IPS-18c (cell line): ENCODE measurements around the gene DIP2C.
"Not testable (repeated sequence)": the region's sequence is repeated elsewhere in the genome, so short reads cannot be mapped to it uniquely, and the experiment has no call there.

Experiments used
- H3K4me3 ChIP-seq: 2 replicates; pipeline ENCODE4 v1.7.0; 2013; ENCODE audit warnings: low read depth, mild to moderate bottlenecking, low read length, moderate library complexity; ENCODE audit not compliant: insufficient read depth
- H3K9me3 ChIP-seq: one replicate; pipeline ENCODE4 v1.6.1; 2013; ENCODE audit warnings: mild to moderate bottlenecking, low read length, moderate library complexity; ENCODE audit not compliant: control insufficient read depth, insufficient read depth

DIP2C gene

DNA sequence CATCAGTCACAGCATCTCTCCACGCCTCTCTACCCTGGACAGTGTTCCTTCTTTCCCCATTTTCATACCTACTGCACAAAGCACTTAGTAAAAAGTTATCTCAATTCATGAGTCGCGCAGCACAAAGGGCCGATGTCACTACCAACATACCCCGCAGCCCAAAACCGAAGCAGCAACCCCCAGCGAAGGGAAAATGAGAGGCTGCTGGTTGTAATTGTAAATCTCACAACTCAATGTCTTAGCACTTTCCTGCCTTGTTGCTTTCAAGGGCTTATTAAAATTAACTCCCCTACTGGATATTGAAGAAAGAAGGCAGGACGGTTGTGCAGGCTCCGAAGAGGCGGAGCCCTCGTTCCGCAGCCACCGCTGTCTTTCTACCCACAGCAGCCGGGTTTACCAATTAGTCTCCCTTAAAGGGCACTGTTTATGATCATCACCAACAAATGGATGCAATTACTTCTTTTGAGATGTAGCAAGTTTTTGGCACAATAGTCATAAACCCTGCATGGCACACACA, 6.5 kb downstream of the DIP2C start:
- Histone ChIP-seq H3K4me3 (peak overlapping the region; percentile 38; the same call in 1 of the 2 replicates), H3K9me3 (no peaks in the 10 kb centered on the region)

DNA sequence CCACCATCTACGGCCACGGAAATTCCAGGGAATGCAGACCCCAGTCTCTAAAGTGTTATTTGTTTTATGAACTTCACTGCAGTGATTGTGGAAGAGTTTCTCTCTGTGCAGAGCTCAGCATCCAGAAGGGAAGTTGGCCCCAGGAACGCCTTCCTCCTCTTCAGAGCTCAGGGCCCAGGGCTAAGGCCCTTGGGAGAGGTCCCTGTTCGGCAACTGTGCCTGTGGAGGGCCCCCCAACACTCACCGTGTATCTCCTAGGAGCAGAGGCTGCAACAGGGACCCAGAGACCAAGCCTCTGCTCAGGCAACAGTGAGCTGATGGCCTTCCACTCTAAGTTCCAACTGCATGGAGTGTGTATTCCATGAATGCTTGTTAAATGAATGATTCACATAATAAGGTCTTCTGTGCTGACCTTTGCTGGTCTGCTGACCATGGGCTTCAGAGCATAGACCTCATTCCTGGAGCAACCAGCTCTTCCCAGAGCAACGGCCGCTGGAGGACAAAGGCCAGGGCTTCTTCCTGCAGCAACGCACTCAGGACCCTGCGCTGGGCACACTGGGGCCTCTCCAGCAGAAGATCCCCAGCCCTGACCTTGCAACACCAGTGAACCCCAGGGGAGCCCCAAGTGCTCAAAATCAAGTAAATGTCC, 7.7 kb downstream of the DIP2C start:
- H3K9me3 ChIP-seq: no peaks in the 10 kb centered on the region
- no peak overlapping the region for H3K4me3 ChIP-seq

GRCh38 chr10:680745-681144, 8.7 kb downstream of the DIP2C start:
- no peak overlapping the region for H3K4me3 ChIP-seq

GRCh38 chr10:680146-680545, 9.3 kb downstream of the DIP2C start:
- Histone ChIP-seq H3K4me3 (no peak overlapping the region), H3K9me3 (no peaks in the 10 kb centered on the region)

More at GRCh38 chr10:680745-681144, 8.7 kb downstream of the DIP2C start:
- H3K9me3 ChIP-seq: no peaks in the 10 kb centered on the region

GRCh38 chr10:679556-679955, 9.9 kb downstream of the DIP2C start:
- H3K4me3 ChIP-seq: no peak overlapping the region
- no peaks in the 10 kb centered on the region for H3K9me3 ChIP-seq

DNA sequence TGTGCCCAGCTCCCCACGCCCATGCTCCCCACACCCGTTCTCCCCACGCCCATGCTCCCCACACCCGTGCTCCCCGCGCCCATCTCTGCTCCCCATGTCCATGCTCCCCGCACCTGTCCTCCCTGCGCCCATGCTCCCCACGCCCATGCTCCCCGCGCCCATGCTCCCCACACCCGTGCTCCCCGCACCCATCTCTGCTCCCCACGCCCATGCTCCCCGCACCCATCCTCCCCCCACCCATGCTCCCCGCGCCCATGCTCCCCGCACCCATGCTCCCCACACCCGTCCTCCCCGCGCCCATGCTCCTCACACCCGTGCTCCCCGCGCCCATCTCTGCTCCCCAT, 10.8 kb downstream of the DIP2C start:
- not testable (repeated sequence) for H3K9me3 ChIP-seq, H3K4me3 ChIP-seq

- Histone ChIP-seq H3K4me3 (no peak overlapping the region), H3K9me3 (no peaks in the 10 kb centered on the region)
These were observed 11.5 kb downstream of the DIP2C start for GRCh38 chr10:677750-678661.

DNA sequence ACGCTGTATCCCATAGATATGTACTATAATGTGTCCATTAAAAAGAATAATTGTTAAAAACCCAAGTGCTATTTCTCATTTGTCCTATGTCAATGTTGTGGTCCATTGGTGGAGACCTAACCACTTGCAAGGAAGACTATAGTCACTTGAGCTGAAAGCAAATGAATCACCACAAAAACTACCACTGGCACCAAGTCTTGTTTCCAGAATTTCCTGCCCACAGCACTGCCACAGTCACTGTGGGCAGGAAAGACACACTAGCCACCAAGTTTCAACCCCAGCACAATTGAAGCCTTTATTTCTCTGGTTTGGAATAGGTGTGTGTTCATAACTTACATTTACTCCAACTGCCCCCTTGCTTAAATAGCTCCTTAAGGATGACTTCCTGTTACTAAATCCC, 12.4 kb downstream of the DIP2C start:
- Histone ChIP-seq H3K4me3 (no peak overlapping the region), H3K9me3 (no peaks in the 10 kb centered on the region)

DNA sequence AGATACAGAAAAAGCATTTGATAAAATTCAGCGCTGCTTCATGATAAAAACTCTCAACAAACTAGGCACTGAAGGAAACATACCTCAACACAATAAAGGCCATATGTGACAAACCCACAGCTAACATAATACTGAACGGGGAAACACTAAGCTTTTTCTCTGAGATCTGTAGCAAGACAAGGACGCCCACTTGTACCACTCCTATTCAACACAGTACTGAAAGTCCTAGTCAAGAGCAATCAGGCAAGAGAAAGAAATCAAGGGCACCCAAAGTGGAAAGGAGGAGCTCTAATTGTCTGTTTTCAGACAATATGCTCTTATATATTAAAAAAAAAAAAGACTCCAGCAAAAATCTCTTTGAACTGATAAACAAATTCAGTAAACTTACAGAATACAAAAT, 13.3 kb downstream of the DIP2C start:
- Histone ChIP-seq H3K9me3 (no peaks in the 10 kb centered on the region), H3K4me3 (no peak overlapping the region)

DNA sequence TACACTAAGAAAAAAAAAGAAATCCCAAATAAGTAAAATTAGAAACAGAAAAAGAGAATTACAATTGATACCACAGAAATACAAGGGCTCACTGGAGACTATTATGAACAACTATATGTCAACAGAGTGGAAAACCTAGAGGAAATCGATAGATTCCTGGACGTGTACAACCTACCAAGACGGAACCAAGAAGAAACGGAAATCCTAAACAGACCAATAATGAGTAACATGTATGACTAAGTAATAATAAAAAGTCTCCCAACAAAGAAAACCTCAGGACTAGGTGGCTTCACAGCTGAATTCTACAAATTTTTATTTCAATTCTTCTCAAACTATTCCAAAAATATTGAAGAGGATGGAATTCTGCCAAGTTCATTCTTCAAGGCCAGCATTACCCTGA, 13.9 kb downstream of the DIP2C start:
- Histone ChIP-seq H3K9me3 (no peaks in the 10 kb centered on the region), H3K4me3 (no peak overlapping the region)

DNA sequence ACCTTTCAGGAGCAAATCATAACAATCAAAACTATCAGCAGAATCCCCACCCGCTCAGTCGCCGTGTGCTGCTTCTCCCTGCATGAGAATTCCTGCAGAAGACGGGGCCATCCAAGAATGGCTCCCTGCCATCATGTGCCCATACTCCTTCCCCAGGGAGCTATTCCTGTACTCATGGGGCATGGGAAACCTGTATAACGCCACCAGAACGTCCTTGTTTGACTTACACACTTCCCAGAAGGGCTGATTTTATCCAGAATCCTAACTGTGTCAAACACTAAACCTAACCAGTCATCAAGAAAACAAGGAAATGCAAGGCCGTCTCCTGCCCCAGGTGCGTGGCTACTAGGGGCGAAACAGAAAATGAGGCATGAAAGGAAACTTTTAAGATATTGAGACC, 16.0 kb downstream of the DIP2C start:
- Histone ChIP-seq H3K4me3 (no peak overlapping the region), H3K9me3 (no peaks in the 10 kb centered on the region)

DNA sequence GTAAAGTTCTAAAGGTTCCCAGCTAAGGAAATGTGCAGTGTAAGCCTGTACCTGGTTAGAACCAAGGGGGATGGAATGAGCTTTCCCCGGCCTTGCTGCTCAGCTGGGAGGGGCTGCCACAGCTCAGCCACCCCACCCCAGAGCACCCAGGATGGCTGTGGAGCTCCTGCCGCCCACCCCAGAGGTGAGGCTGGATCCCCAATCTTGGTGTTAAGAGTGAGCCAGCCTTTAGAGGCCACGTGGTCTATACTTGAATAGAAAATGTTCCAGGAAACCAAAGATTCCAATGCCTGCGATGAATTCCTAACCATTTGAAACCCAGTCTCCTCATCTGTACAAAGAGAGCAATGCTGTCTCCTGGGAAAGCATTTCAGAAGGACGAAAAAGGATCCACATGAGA, 16.5 kb downstream of the DIP2C start:
- H3K4me3 ChIP-seq: no peak overlapping the region
- no peaks in the 10 kb centered on the region for H3K9me3 ChIP-seq

GRCh38 chr10:672203-672602, 17.3 kb downstream of the DIP2C start:
- H3K4me3 ChIP-seq: no peak overlapping the region
- H3K9me3 ChIP-seq: no peaks in the 10 kb centered on the region

- Histone ChIP-seq H3K9me3 (no peaks in the 10 kb centered on the region), H3K4me3 (no peak overlapping the region)
These were observed 18.5 kb downstream of the DIP2C start for GRCh38 chr10:670990-671389.

DNA sequence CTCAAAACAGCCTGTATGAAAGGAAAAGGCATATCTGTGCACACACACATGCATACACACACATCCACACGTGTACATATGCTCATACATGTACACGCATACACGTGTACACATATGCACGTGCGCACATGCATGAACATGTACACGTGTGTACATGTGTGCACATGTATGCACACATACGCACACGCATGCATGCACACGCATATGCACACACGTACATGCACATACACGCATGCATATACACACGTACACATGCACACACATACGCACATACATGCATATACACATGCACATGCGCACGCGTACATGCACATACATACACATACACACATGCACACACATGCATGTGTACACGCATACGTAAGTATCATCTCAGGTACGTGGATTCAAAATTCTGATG, 19.4 kb downstream of the DIP2C start:
- Histone ChIP-seq H3K4me3 (no peak overlapping the region), H3K9me3 (no peaks in the 10 kb centered on the region)

- Histone ChIP-seq H3K9me3 (no peaks in the 10 kb centered on the region), H3K4me3 (no peak overlapping the region)
These were observed 20.5 kb downstream of the DIP2C start for GRCh38 chr10:668786-669485.

DNA sequence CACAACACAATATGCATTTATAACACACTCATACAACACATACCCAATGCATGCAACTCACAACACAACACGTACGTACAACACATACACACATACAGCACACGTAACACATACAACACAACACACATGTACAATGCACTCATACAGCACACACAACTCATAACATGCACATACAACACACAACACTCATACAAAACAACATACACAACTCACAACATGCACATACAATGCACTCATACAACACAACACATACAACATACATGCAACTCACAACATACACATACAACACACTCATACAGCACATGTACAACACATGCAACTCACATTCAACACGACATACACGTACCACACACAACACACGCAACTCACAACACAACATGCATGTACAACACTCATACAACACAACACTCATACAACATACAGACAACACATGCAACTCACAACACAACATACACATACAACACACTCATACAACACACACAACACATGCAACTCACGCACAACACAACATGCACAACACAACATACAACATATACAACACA, 21.8 kb downstream of the DIP2C start:
- no peaks in the 10 kb centered on the region for H3K9me3 ChIP-seq
- no peak overlapping the region for H3K4me3 ChIP-seq

- no peak overlapping the region for H3K4me3 ChIP-seq
- H3K9me3 ChIP-seq: no peaks in the 10 kb centered on the region
These were observed 22.4 kb downstream of the DIP2C start for GRCh38 chr10:667096-667495.
